Measurements from ENCODE around the gene IFT43.

IFT43 gene

GRCh38 chr14:75985618-75986438 is at the start of gene IFT43:
TSS of gene IFT43 (plus strand) at chr14:75985763. CDS start at chr14:75985787, 24 bp downstream.
- Mint-ChIP-seq H3K27ac (peak within 1 kb of the TSS; percentile 82), H3K36me3 (ENCODE audit: low read depth) (peaks cover 21% of the 10 kb centered on the region)
- intact Hi-C loops (cut with micrococcal nuclease) = loop anchor here (10.0 kb wide), 1 partner anchor 169 kb away; the partner anchor contains the start of gene GPATCH2L

DNA sequence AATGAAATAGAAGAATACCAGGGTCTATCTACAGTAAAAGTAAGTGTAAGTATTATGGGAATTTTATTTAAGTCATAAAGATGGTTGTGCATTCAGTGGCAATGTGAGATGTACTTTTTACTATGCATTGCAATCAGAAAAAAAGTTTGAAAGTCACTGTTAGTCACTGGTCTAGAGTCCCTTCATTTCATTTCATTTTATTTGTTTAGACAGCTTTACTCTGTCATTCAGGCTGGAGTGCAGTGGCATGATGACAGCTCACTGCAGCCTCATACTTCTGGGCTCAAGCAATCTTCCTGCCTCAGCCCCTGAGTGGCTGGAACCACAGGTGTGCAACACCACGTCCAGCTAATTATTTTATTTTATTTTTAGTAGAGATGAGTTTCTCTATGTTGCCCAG is 46.4 kb upstream of the IFT43 start:
- peaks cover 19% of the 10 kb centered on the region for H3K36me3 Mint-ChIP-seq (ENCODE audit: low read depth)
- no peaks in the 10 kb centered on the region for H3K9me3 Mint-ChIP-seq
- no peaks in the 10 kb centered on the region for H3K4me1 Mint-ChIP-seq (ENCODE audit: low read depth)
- intact Hi-C loops (cut with micrococcal nuclease) = no loop called here
- no peaks in the 10 kb centered on the region for H3K27me3 Mint-ChIP-seq
- no peak overlapping the region for H3K4me3 Mint-ChIP-seq
- H3K27ac Mint-ChIP-seq = no peak overlapping the region

More at GRCh38 chr14:75985618-75986438, at the start of gene IFT43:
- H3K27me3 Mint-ChIP-seq = peaks cover 23% of the 10 kb centered on the region
- H3K9me3 Mint-ChIP-seq = no peaks in the 10 kb centered on the region
- peak within 1 kb of the TSS; percentile 88 for H3K4me3 Mint-ChIP-seq
- peaks cover 20% of the 10 kb centered on the region for H3K4me1 Mint-ChIP-seq (ENCODE audit: low read depth)

GRCh38 chr14:75941030-75941429 is 44.5 kb upstream of the IFT43 start:
- Mint-ChIP-seq H3K36me3 (ENCODE audit: low read depth) (peaks cover 22% of the 10 kb centered on the region), H3K27me3 (no peaks in the 10 kb centered on the region), H3K4me3 (no peak overlapping the region), H3K9me3 (no peaks in the 10 kb centered on the region), H3K4me1 (ENCODE audit: low read depth) (no peaks in the 10 kb centered on the region), H3K27ac (no peak overlapping the region)
- intact Hi-C loops (cut with micrococcal nuclease) = no loop called here

DNA sequence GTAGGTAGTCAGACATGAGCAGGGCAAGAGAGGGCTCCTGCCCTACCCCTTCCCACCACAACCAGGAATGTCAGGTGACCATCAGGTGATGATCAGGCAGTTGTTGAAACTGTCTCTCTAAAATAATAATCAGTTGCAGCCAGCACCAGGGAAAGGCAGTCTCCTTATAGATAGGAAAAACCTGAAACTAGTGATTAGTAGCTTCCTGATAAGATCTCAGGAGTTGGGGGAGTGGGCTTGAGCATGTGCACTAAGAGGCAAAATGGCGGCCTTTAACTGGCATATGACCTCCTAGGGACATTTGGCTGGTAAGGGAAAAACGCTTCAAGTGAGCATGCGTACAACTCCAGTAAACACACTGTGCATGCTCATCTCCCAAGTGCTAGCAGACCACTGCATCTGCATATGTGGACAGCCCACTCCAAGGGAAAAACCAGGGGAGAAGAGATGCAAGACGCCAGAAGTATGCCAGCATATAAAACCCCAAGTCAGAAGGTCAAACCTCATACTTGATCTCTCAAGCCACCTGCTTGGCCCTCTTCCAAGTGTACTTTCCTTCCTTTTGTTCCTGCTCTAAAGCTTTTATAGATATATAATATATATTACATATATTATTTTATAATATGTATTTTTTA is 40.8 kb upstream of the IFT43 start:
- Mint-ChIP-seq H3K9me3 (no peaks in the 10 kb centered on the region), H3K4me1 (ENCODE audit: low read depth) (no peaks in the 10 kb centered on the region), H3K36me3 (ENCODE audit: low read depth) (peaks cover 22% of the 10 kb centered on the region), H3K27ac (no peak overlapping the region), H3K4me3 (no peak overlapping the region), H3K27me3 (no peaks in the 10 kb centered on the region)
- intact Hi-C loops (cut with micrococcal nuclease) = no loop called here

- Mint-ChIP-seq H3K4me3 (no peak overlapping the region), H3K27me3 (no peaks in the 10 kb centered on the region), H3K27ac (no peak overlapping the region), H3K36me3 (ENCODE audit: low read depth) (peaks cover 18% of the 10 kb centered on the region), H3K4me1 (ENCODE audit: low read depth) (no peaks in the 10 kb centered on the region), H3K9me3 (no peaks in the 10 kb centered on the region)
- intact Hi-C loops (cut with micrococcal nuclease) = no loop called here
Observed at GRCh38 chr14:75946785-75947184, 38.8 kb upstream of the IFT43 start.

DNA sequence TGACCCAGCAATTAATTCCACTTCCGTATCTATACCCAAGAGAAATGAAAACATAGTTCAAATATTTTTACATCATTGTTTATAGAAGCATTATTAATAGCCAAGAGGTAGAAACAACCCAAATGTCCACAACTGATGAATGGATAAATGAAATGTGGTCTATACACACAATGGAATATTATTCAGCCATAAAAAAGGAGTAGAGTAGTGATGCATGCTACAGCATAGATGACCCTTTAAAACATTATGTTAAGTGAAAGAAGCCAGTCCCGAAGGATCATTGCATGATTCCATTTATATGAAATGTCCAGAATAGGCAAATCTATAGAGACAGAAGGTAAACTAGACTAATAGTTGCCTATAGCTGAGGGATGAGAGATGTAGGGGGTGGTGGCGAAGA is 33.1 kb upstream of the IFT43 start:
- no peaks in the 10 kb centered on the region for H3K9me3 Mint-ChIP-seq
- intact Hi-C loops (cut with micrococcal nuclease) = no loop called here
- H3K27ac Mint-ChIP-seq = no peak overlapping the region
- H3K4me1 Mint-ChIP-seq (ENCODE audit: low read depth) = no peaks in the 10 kb centered on the region
- H3K27me3 Mint-ChIP-seq = no peaks in the 10 kb centered on the region
- no peak overlapping the region for H3K4me3 Mint-ChIP-seq
- H3K36me3 Mint-ChIP-seq (ENCODE audit: low read depth) = peaks cover 10% of the 10 kb centered on the region

DNA sequence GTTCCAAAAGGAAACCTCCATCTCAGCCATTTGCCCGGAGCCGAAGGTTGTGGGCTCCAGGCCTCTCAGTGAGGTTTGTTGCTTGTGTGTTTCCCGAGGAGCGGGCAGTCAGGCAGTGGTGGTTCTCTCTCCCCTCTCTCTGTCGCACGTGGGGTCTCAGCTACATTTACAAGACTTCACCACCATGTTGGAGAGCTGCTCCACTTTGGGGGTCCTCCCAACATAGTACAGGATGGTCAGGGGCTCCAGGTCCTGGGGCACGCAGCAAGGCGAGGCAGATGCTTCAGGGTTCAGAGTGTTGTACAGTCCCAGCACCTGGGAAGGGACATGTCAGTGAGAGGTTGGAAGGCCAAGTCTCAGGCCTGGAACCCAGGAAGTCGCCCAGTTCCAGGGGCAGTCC is 26.5 kb upstream of the IFT43 start:
- Mint-ChIP-seq H3K27me3 (no peaks in the 10 kb centered on the region), H3K36me3 (ENCODE audit: low read depth) (peaks cover 10% of the 10 kb centered on the region), H3K27ac (no peak overlapping the region), H3K9me3 (no peaks in the 10 kb centered on the region), H3K4me1 (ENCODE audit: low read depth) (no peaks in the 10 kb centered on the region), H3K4me3 (no peak overlapping the region)
- intact Hi-C loops (cut with micrococcal nuclease) = no loop called here

- Mint-ChIP-seq H3K4me3 (no peak overlapping the region), H3K27ac (no peak overlapping the region), H3K27me3 (no peaks in the 10 kb centered on the region), H3K9me3 (no peaks in the 10 kb centered on the region), H3K4me1 (ENCODE audit: low read depth) (no peaks in the 10 kb centered on the region), H3K36me3 (ENCODE audit: low read depth) (peaks cover under 1% of the 10 kb centered on the region)
- intact Hi-C loops (cut with micrococcal nuclease) = no loop called here
Observed at GRCh38 chr14:75960231-75960630, 25.3 kb upstream of the IFT43 start.

DNA sequence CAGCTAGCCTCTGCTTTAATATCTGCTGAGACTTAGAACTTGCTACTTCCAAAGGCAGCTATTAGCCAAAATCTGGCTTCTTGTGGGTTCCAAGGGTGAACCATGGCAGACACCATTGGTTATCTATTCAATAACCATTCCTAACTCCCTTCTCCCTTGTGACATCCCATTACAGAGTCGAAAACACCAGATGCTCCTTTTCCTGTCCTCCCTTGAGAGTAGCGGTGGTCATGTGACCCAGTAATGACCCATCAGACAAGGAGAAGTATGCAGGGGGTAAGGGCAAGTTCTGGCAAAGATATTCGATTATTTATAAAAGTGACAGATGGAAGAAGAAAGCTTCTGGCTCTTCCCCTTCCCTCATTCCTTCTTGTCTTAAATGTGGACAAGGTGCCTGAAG is 23.9 kb upstream of the IFT43 start:
- Mint-ChIP-seq H3K27ac (no peak overlapping the region), H3K36me3 (ENCODE audit: low read depth) (peaks cover 4% of the 10 kb centered on the region), H3K27me3 (no peaks in the 10 kb centered on the region), H3K9me3 (no peaks in the 10 kb centered on the region), H3K4me3 (no peak overlapping the region), H3K4me1 (ENCODE audit: low read depth) (no peaks in the 10 kb centered on the region)
- intact Hi-C loops (cut with micrococcal nuclease) = no loop called here

DNA sequence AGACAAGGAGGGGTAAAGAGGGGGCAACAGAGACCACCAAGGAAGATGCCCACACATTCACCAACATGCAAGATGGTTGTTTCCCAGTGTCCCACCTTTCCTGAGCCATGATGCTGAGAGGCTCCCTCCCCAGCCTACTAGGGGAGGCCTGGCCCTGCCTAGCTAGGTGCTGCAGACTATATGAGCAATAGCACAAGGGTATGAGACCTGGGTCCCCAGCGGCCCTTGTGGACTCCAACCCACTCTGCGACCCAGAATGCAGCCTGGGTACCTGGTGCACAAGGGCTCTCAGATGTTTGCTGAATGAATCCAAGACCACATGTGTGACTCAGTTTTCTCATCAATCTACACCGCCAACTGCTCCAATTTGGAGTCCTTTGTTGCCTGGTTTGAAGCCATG is 17.7 kb upstream of the IFT43 start:
- Mint-ChIP-seq H3K4me1 (ENCODE audit: low read depth) (no peaks in the 10 kb centered on the region), H3K4me3 (no peak overlapping the region), H3K9me3 (no peaks in the 10 kb centered on the region), H3K27me3 (no peaks in the 10 kb centered on the region), H3K36me3 (ENCODE audit: low read depth) (peaks cover 4% of the 10 kb centered on the region), H3K27ac (no peak overlapping the region)
- intact Hi-C loops (cut with micrococcal nuclease) = no loop called here

DNA sequence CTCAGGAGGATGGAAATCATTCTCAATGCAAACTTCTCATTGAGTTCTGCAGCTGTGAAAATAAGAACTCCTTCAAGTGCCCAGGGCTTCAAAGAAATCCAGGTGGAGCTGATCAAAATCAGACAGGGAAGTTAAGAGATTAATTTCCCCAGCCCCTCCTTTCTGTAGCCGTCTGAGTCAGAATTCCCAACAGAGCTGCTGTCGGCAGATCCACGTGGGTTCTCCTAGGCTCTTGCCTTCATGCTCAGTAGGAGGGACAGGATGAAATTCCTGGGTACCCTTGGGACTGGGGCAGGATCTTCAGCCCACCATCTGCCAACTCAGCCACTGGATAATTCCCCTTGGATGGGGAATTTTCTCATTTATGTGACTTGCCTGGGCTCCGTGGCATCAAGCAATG is 17.1 kb upstream of the IFT43 start:
- Mint-ChIP-seq H3K27ac (no peak overlapping the region), H3K4me1 (ENCODE audit: low read depth) (no peaks in the 10 kb centered on the region), H3K27me3 (no peaks in the 10 kb centered on the region), H3K4me3 (no peak overlapping the region), H3K36me3 (ENCODE audit: low read depth) (peaks cover 4% of the 10 kb centered on the region), H3K9me3 (no peaks in the 10 kb centered on the region)
- intact Hi-C loops (cut with micrococcal nuclease) = no loop called here

DNA sequence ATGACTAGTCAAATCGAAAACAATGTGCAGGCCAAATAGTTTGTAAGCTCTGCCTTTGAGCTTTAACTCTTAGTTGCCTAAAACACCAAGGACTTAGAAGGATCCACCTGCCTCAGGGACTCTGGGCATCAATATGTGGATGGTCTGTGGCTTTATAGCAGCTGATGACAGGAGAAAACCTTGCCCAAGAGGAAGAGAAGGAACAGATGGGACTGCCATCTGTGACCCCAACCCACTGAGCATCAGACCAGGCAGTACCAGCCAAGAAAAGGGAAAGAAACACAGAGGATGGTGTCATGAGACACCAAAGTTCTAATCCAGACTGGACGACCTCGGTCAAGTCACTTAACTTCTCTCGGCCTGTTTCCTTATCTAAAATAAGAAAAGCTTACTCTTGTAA is 16.4 kb upstream of the IFT43 start:
- no peaks in the 10 kb centered on the region for H3K9me3 Mint-ChIP-seq
- H3K27ac Mint-ChIP-seq = no peak overlapping the region
- H3K4me1 Mint-ChIP-seq (ENCODE audit: low read depth) = no peaks in the 10 kb centered on the region
- H3K27me3 Mint-ChIP-seq = no peaks in the 10 kb centered on the region
- intact Hi-C loops (cut with micrococcal nuclease) = no loop called here
- H3K36me3 Mint-ChIP-seq (ENCODE audit: low read depth) = peaks cover 4% of the 10 kb centered on the region
- no peak overlapping the region for H3K4me3 Mint-ChIP-seq

- Mint-ChIP-seq H3K9me3 (no peaks in the 10 kb centered on the region), H3K27me3 (no peaks in the 10 kb centered on the region)
Observed at GRCh38 chr14:75969891-75970290, 15.7 kb upstream of the IFT43 start.

GRCh38 chr14:75970989-75971388 is 14.6 kb upstream of the IFT43 start:
- H3K4me1 Mint-ChIP-seq (ENCODE audit: low read depth) = no peaks in the 10 kb centered on the region
- peaks cover 4% of the 10 kb centered on the region for H3K36me3 Mint-ChIP-seq (ENCODE audit: low read depth)
- no peaks in the 10 kb centered on the region for H3K9me3 Mint-ChIP-seq
- intact Hi-C loops (cut with micrococcal nuclease) = no loop called here
- H3K27ac Mint-ChIP-seq = no peak overlapping the region
- no peak overlapping the region for H3K4me3 Mint-ChIP-seq
- H3K27me3 Mint-ChIP-seq = no peaks in the 10 kb centered on the region

More at GRCh38 chr14:75969891-75970290, 15.7 kb upstream of the IFT43 start:
- H3K36me3 Mint-ChIP-seq (ENCODE audit: low read depth) = peaks cover 4% of the 10 kb centered on the region
- intact Hi-C loops (cut with micrococcal nuclease) = no loop called here
- H3K4me1 Mint-ChIP-seq (ENCODE audit: low read depth) = no peaks in the 10 kb centered on the region
- H3K27ac Mint-ChIP-seq = no peak overlapping the region
- no peak overlapping the region for H3K4me3 Mint-ChIP-seq

All from dendritic cell treated with granulocyte-macrophage colony-stimulating factor and Interleukin-4, amounts not matched to agents 40 ng/mL and 50 ng/mL, for 4 days (primary cell).